H1 (cell line): ENCODE measurements around the gene KRT78. TPM values are rescaled to one million over a fixed set of nuclear protein-coding genes. Genes with fewer than 3 reads are reported as not detected.

ENCODE experiments used
- CTCF ChIA-PET: fragments of 300-600 bp; sonication (Branson Sonifier 250); formaldehyde crosslinking; loops from one replicate; lab custom pipeline; 2021; ENCODE audit not compliant: partially characterized antibody; lab: Charles Lee
- POLR2A ChIA-PET: fragments of 300-600 bp; sonication (Branson Sonifier 250); formaldehyde crosslinking; loops from one replicate; lab custom pipeline; 2021; ENCODE audit warnings: inconsistent platforms; ENCODE audit not compliant: partially characterized antibody; lab: Charles Lee
- DNase-seq, 2 experiments: peaks; one replicate each; pipeline versions ENCODE4 v3.0.0 to v3.0.0-alpha.2; 2010 to 2022; ENCODE audit warnings: low spot score in 2 of 2, low read depth in 1 of 2, mixed read lengths in 1 of 2
- FAIRE-seq: peaks from 2 replicates; lab custom pipeline; 2011; peaks lifted over from hg19 to GRCh38; lab: Jason Lieb, UNC
- H2AFZ ChIP-seq: 2 replicates; pipeline ENCODE4 v1.8.1; 2012; ENCODE audit warnings: low read length, inconsistent platforms
- H2AK5ac ChIP-seq: 2 replicates; pipeline ENCODE4 v1.6.1; 2013; ENCODE audit warnings: low read depth, low read length
- H2BK120ac ChIP-seq: replicated peaks from 2 replicates; pipeline ENCODE3; 2013; ENCODE audit warnings: low read depth, low read length, inconsistent platforms
- H2BK12ac ChIP-seq: 2 replicates; pipeline ENCODE4 v1.6.1; 2013; ENCODE audit warnings: low read depth, low read length
- H2BK15ac ChIP-seq: 2 replicates; pipeline ENCODE4 v1.6.1; 2013; ENCODE audit warnings: low read length
- H2BK20ac ChIP-seq: 2 replicates; pipeline ENCODE4 v1.6.1; 2013; ENCODE audit warnings: low read length
- H2BK5ac ChIP-seq: 2 replicates; pipeline ENCODE4 v1.6.1; 2013; ENCODE audit warnings: low read depth, low read length
- H3K14ac ChIP-seq: 2 replicates; pipeline ENCODE4 v1.6.1; 2013; ENCODE audit warnings: inconsistent platforms; ENCODE audit not compliant: insufficient read length
- H3K18ac ChIP-seq: 2 replicates; pipeline ENCODE4 v1.6.1; 2013; ENCODE audit warnings: low read length; ENCODE audit errors: extremely low read depth
- H3K23ac ChIP-seq: 2 replicates; pipeline ENCODE4 v1.6.1; 2013; ENCODE audit warnings: inconsistent platforms; ENCODE audit not compliant: insufficient read length
- H3K23me2 ChIP-seq: 2 replicates; pipeline ENCODE4 v1.6.1; 2013; ENCODE audit warnings: low read depth, low read length
- H3K27ac ChIP-seq: 2 replicates; pipeline ENCODE4 v1.6.1; 2011; ENCODE audit warnings: low read depth, low read length, inconsistent platforms
- H3K27me3 ChIP-seq, 4 experiments: replicated peaks in 1 of 4; 1 replicate in 1 of 4; 2 replicates in 3 of 4; pipeline versions ENCODE4 v1.6.1 to v1.8.1; 2011 to 2013; ENCODE audit warnings: low read length in 3 of 4, mild to moderate bottlenecking in 3 of 4, inconsistent platforms in 2 of 4, mixed read lengths in 2 of 4, moderate library complexity in 1 of 4; ENCODE audit not compliant: control insufficient read depth in 3 of 4, insufficient read depth in 3 of 4; ENCODE audit errors: extremely low read depth in 1 of 4
- H3K36me3 ChIP-seq, 4 experiments: 2 replicates each; pipeline versions ENCODE4 v1.6.1 to v1.8.1; 2011 to 2013; ENCODE audit warnings: mild to moderate bottlenecking in 4 of 4, low read length in 3 of 4, moderate library complexity in 2 of 4, control low read depth in 1 of 4, inconsistent platforms in 1 of 4; ENCODE audit not compliant: insufficient read depth in 4 of 4, control insufficient read depth in 2 of 4
- H3K4ac ChIP-seq: replicated peaks from 2 replicates; pipeline ENCODE3; 2013; ENCODE audit warnings: low read length, low read depth, mixed read lengths, inconsistent platforms; ENCODE audit not compliant: insufficient read length
- H3K4me1 ChIP-seq, 4 experiments: replicated peaks in 1 of 4; 1 replicate in 1 of 4; 2 replicates in 3 of 4; pipeline versions ENCODE4 v1.6.1 to v1.8.1; 2011 to 2013; ENCODE audit warnings: low read length in 3 of 4, inconsistent platforms in 2 of 4, mixed read lengths in 1 of 4; ENCODE audit not compliant: insufficient read depth in 4 of 4, control insufficient read depth in 3 of 4
- H3K4me2 ChIP-seq, 2 experiments: 2 replicates each; pipeline versions ENCODE4 v1.6.1 to v1.8.1; 2011 to 2013; ENCODE audit warnings: low read depth in 2 of 2, low read length in 2 of 2, control low read depth in 1 of 2, inconsistent platforms in 1 of 2, mild to moderate bottlenecking in 1 of 2; ENCODE audit not compliant: insufficient read depth in 1 of 2
- H3K4me3 ChIP-seq, 4 experiments: fragments of 200-600, 300-600 bp in 1 of 4; sonication (generic), shearing (Covaris generic), sonication (Bioruptor Twin) in 1 of 4; 2 replicates each; pipeline versions ENCODE4 v1.5.1 to v1.8.1; 2011 to 2016; ENCODE audit warnings: low read length in 4 of 4, low read depth in 3 of 4, control low read depth in 2 of 4, inconsistent platforms in 2 of 4, mild to moderate bottlenecking in 2 of 4, mixed read lengths in 1 of 4, moderate library complexity in 1 of 4; ENCODE audit not compliant: insufficient read depth in 2 of 4; ENCODE audit errors: extremely low read depth in 1 of 4
- H3K56ac ChIP-seq: replicated peaks from 2 replicates; pipeline ENCODE3; 2013; ENCODE audit warnings: low read depth, mild to moderate bottlenecking, mixed read lengths, low read length, inconsistent platforms; ENCODE audit not compliant: insufficient read length
- H3K79me1 ChIP-seq: 2 replicates; pipeline ENCODE4 v1.6.1; 2013; ENCODE audit warnings: low read depth, low read length, control low read depth
- H3K79me2 ChIP-seq, 2 experiments: 2 replicates each; pipeline versions ENCODE4 v1.6.1 to v1.8.1; 2012 to 2013; ENCODE audit warnings: low read length in 2 of 2, mild to moderate bottlenecking in 2 of 2, inconsistent platforms in 1 of 2; ENCODE audit not compliant: insufficient read depth in 2 of 2, control insufficient read depth in 1 of 2
- H3K9ac ChIP-seq, 4 experiments: replicated peaks in 1 of 4; 1 replicate in 1 of 4; 2 replicates in 3 of 4; pipeline versions ENCODE4 v1.6.1 to v1.8.1; 2011 to 2013; ENCODE audit warnings: low read depth in 3 of 4, low read length in 3 of 4, control low read depth in 2 of 4, mild to moderate bottlenecking in 2 of 4, moderate library complexity in 2 of 4, inconsistent platforms in 1 of 4; ENCODE audit errors: extremely low read depth in 1 of 4
- H3K9me3 ChIP-seq, 2 experiments: 2 replicates each; pipeline versions ENCODE4 v1.6.1 to v1.8.1; 2012 to 2013; ENCODE audit warnings: mild to moderate bottlenecking in 2 of 2, moderate library complexity in 2 of 2, control low read depth in 1 of 2, inconsistent platforms in 1 of 2, low read depth in 1 of 2, low read length in 1 of 2, mixed read lengths in 1 of 2; ENCODE audit not compliant: insufficient read depth in 2 of 2
- H4K20me1 ChIP-seq, 2 experiments: replicated peaks in 1 of 2; 2 replicates each; pipeline versions ENCODE3 to v1.8.1; 2011 to 2013; ENCODE audit warnings: inconsistent platforms in 2 of 2, low read length in 2 of 2, mild to moderate bottlenecking in 1 of 2; ENCODE audit not compliant: insufficient read depth in 2 of 2, control insufficient read depth in 1 of 2
- H4K5ac ChIP-seq: 2 replicates; pipeline ENCODE4 v1.6.1; 2013; ENCODE audit warnings: low read length, low read depth, mixed read lengths, inconsistent platforms; ENCODE audit not compliant: insufficient read length
- H4K8ac ChIP-seq: 2 replicates; pipeline ENCODE4 v1.8.0; 2013; ENCODE audit warnings: mild to moderate bottlenecking, moderate library complexity, low read length, inconsistent platforms; ENCODE audit not compliant: insufficient read depth; ENCODE audit errors: extremely low read depth
- H4K91ac ChIP-seq: replicated peaks from 2 replicates; pipeline ENCODE3; 2013; ENCODE audit warnings: low read length, mixed read lengths, inconsistent platforms; ENCODE audit not compliant: insufficient read length
- HDAC2 ChIP-seq, 2 experiments: fragments of 300-600 bp in 1 of 2; sonication (generic) in 1 of 2; IDR thresholded peaks; 2 replicates each; pipeline ENCODE4 v1.6.1; 2011 to 2012; ENCODE audit warnings: low read depth in 2 of 2, low read length in 2 of 2, mild to moderate bottlenecking in 2 of 2, moderate library complexity in 2 of 2, borderline replicate concordance in 1 of 2, inconsistent platforms in 1 of 2
- KDM5A ChIP-seq: fragments of 200-600 bp; IDR thresholded peaks from 2 replicates; pipeline ENCODE4 v1.7.1; 2012; ENCODE audit warnings: mild to moderate bottlenecking, low read length, inconsistent platforms, mixed read lengths
- PHF8 ChIP-seq: fragments of 200-600 bp; sonication (generic); conservative IDR thresholded peaks from 2 replicates; pipeline ENCODE4 v1.7.1; 2012; ENCODE audit warnings: low read depth, mild to moderate bottlenecking, inconsistent platforms, low read length, moderate library complexity
- SIRT6 ChIP-seq: IDR thresholded peaks from one replicate; pipeline ENCODE4 v1.7.1; 2012; ENCODE audit warnings: low read length, inconsistent platforms
- SIX5 ChIP-seq: IDR thresholded peaks from 2 replicates; pipeline ENCODE4 v1.6.1; 2011; ENCODE audit warnings: mild to moderate bottlenecking, low read depth, low read length
- TBP ChIP-seq: IDR thresholded peaks from 2 replicates; pipeline ENCODE4 v1.6.1; 2011; ENCODE audit warnings: low read depth, low read length, improper control_type of control experiment
- WGBS, 2 experiments: shearing (Covaris generic) in 1 of 2; methylation state at CpG; one replicate each; pipeline versions ENCODE4 v1.1.6 to v1.1.7; 2013 to 2015; ENCODE audit warnings: low lambda C conversion rate in 2 of 2, mixed read lengths in 2 of 2, inconsistent platforms in 1 of 2, low coverage in 1 of 2, missing lambda C conversion rate in 1 of 2; ENCODE audit not compliant: insufficient replicate concordance in 2 of 2, insufficient coverage in 1 of 2, insufficient read length in 1 of 2; ENCODE audit errors: extremely low coverage in 1 of 2, missing lambda C conversion rate in 1 of 2; 5-methylcytosine and 5-hydroxymethylcytosine counted together
- polyA plus RNA-seq, 7 experiments: library from polyadenylated mRNA; depleted of rRNA in 3 of 7; stranded (reverse) in 5 of 7; unstranded in 2 of 7; fragments of >200 nt in 5 of 7; fragments of 200-250 nt in 2 of 7; gene quantifications; 1 replicate in 5 of 7; 2 replicates in 1 of 7; 4 replicates in 1 of 7; pipeline versions ENCODE4 v1.2.1 to v1.2.3, GENCODE V29; 2011 to 2013; ENCODE audit warnings: missing spikeins in 2 of 7, mixed read lengths in 2 of 7
- total RNA-seq: library from RNA; stranded (reverse); fragmentation: NEBNext Ultra II Directional; extraction: Animal tissue kit (Norgen Biotek cat#: 25700); gene quantifications from 2 replicates; pipeline ENCODE4 v1.2.1, GENCODE V29; 2021
- TF ChIP-seq, protein P1 (sequence below): IDR thresholded peaks from 2 replicates; pipeline ENCODE4 v1.6.1; 2012; ENCODE audit warnings: inconsistent platforms

Gene KRT78
- total and polyA plus RNA-seq, 2 of the 8 experiments (the other 6 are each of a cell fraction or from before 2014, with no cell fraction given) = not detected

DNA sequence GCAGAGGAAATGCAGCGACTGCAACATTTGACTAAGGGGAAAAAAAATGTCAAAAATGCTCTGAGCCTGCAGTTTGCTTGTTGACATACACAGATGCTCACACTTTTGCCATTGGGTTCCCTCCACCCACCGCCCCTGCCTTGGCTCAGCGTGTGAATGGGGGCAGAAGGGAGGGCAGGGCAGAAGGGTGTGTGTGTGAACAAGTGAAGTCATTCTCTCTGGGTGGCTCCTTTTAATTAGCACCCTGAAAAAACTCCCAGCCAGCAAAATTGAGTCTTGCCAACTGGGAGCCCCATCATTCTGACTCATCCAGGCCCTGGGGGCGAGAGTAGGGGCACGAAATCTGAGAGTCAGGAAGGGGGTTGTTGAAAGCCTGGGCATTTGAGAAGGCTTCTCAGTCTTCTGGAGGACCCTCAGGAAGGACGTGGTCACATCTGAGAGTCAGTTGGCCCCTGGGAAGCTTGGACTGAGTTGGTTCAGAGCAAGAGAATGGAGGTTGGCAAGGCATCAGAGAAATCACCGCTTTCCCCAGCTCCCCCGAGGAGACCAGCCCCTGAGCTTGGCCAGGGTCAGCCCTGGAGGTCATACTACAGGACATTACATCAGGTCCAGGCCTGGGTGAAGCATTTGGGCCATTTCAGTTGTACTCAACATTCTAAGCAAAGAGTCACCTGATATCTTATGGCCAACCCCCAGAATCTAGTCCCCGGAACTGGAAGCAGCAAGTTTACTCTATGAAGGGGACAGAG, 22.7 kb upstream of the KRT78 start:
- H2BK15ac ChIP-seq = no peak overlapping the region
- no peak overlapping the region for H4K5ac ChIP-seq
- H3K14ac ChIP-seq = no peak overlapping the region
- no peaks in the 10 kb centered on the region; a peak in 4 of 7 replicates for H3K4me1 ChIP-seq
- no peak overlapping the region for H3K56ac ChIP-seq
- no peaks in the 10 kb centered on the region for H3K9me3 ChIP-seq
- H3K9ac ChIP-seq = no peak overlapping the region
- H2AFZ ChIP-seq = no peak overlapping the region
- H4K8ac ChIP-seq = peak overlapping the region; percentile 40; the same call in 1 of the 2 replicates
- CTCF ChIA-PET = interaction anchor here (0.7 to 22.2 kb wide), 49 partner anchors 10 to 731 kb away, joined by 3 to 502 read pairs (median 5); partner anchors contain the start of genes KRT3 and KRT73
- no peak overlapping the region for H2BK20ac ChIP-seq
- no peak overlapping the region for H2BK12ac ChIP-seq
- WGBS, 2 experiments = 70% methylated on average over 9 of the region's 9 CpGs; no CpG with 5 or more reads in 1 of the 2 experiments
- TF ChIP-seq PHF8 (no peak), SIX5 (no peak), TBP (no peak), SIRT6 (no peak), KDM5A (no peak), HDAC2 (IDR thresholded peaks at IDR 0.05; ENCODE audit: borderline replicate concordance in 1 of 2, low read depth in 2 of 2, low read length in 2 of 2) (no peak)
- TF ChIP-seq, protein P1, sequence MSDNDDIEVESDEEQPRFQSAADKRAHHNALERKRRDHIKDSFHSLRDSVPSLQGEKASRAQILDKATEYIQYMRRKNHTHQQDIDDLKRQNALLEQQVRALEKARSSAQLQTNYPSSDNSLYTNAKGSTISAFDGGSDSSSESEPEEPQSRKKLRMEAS = no peak
- TF ChIP-seq, all 59 proteins: peak for 0
- POLR2A ChIA-PET = no interaction called here
- H3K36me3 ChIP-seq = no peaks in the 10 kb centered on the region
- no peak overlapping the region for H3K4me3 ChIP-seq
- no peak overlapping the region for H3K4ac ChIP-seq
- H3K23me2 ChIP-seq = peaks cover 5% of the 10 kb centered on the region; the same call in 1 of the 2 replicates
- no peak overlapping the region for H3K27ac ChIP-seq
- peaks cover 0 to 22% (median 12%) of the 10 kb centered on the region in 4 experiments; a peak in 5 of 7 replicates for H3K27me3 ChIP-seq
- peaks cover 0 to 1% of the 10 kb centered on the region in 2 experiments for H4K20me1 ChIP-seq
- no peak overlapping the region for H3K4me2 ChIP-seq
- H3K79me2 ChIP-seq = no peaks in the 10 kb centered on the region
- H3K79me1 ChIP-seq = no peaks in the 10 kb centered on the region
- peak overlapping the region; percentile 39; the same call in 1 of the 2 replicates for H2AK5ac ChIP-seq
- H3K23ac ChIP-seq = no peak overlapping the region
- DNase-seq (no peak), FAIRE-seq (no peak)
- no peak overlapping the region for H2BK120ac ChIP-seq
- H4K91ac ChIP-seq = no peak overlapping the region
- no peak overlapping the region for H3K18ac ChIP-seq
- no peak overlapping the region for H2BK5ac ChIP-seq
